Measurements from ENCODE around the gene LRRC9. TPM values are rescaled to one million over a fixed set of nuclear protein-coding genes. Genes with fewer than 3 reads are reported as not detected.

LRRC9 gene
- polyA plus RNA-seq, 1 of the 3 experiments (the other 2 are of a cell fraction): not detected

DNA sequence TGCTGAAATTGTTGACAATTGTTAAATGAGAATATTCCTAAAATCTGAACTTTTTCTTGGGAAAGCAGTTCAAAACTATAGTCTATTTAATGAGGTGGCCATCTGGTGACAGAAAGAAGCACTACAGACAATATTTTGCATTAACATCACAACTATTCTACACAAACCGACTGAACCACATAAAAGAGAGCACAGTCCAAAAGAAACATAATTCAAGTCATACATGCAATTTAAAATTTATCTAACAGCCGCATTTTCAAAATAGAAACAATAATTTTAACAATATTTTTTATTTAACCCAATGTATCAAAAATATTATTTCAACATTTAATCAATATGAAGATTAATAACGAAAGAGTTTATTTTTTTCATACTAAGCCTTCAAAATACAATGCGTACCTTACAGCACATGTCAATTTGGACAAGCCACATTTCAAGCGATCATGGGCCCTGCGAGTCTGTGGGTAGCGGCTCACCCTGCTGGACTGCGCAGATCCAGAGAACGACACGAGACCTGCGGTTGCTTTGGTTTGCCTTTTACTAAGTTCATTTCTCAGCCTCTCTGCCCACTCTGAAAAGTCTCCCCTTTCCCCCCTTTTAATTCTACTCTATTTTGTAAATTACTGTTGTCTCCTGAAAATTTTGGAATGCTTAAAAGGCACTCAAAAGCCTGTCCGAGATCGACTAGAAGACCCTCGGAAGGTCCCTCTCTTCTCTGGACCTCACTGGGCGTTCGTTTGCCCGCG lies 947 bp upstream of the LRRC9 start:
- ChIA-PET CTCF (interaction anchor here (1.0 to 2.2 kb wide), 12 partner anchors 16 to 342 kb away, joined by 3 to 17 read pairs (median 4); partner anchors contain the start of gene RTN1), POLR2A (no interaction called here)
- Histone ChIP-seq H3K79me2 (ENCODE audit: insufficient read depth) (no peaks in the 10 kb centered on the region), H4K20me1 (ENCODE audit: insufficient read depth) (no peaks in the 10 kb centered on the region), H3K4me1 (ENCODE audit: control insufficient read depth in 1 of 2, insufficient read depth in 2 of 2, low read depth in 1 of 2, low read length in 1 of 2) (peaks cover 4% of the 10 kb centered on the region in 2 experiments; a peak in 2 of 4 replicates), H3K27me3 (ENCODE audit: insufficient read depth) (no peaks in the 10 kb centered on the region), H3K9ac (no peak overlapping the region), H3K4me3 (ENCODE audit: low read depth in 2 of 2, low read length in 1 of 2) (peak overlapping the region; percentile 49 to 59), H2AFZ (ENCODE audit: low read depth) (peak overlapping the region; percentile 37; the same call in 1 of the 2 replicates), H3K9me3 (no peaks in the 10 kb centered on the region), H3K36me3 (replicated peaks in 1 of 2; ENCODE audit: control insufficient read depth in 1 of 2, insufficient read depth in 2 of 2, low read length in 1 of 2) (no peaks in the 10 kb centered on the region), H3K27ac (ENCODE audit: low read depth in 2 of 2, low read length in 1 of 2) (no peak overlapping the region), H3K4me2 (peak overlapping the region; percentile 75), H3K9me2 (no peaks in the 10 kb centered on the region), H3F3A (replicated peaks; ENCODE audit: insufficient read depth) (no peaks in the 10 kb centered on the region)
- peak; percentile 56 for DNase-seq
- WGBS (ENCODE audit: low lambda C conversion rate): 3% methylated on average over 18 of the region's 18 CpGs
- peak; percentile 58 for TF ChIP-seq RAD21 (IDR thresholded peaks at IDR 0.05; ENCODE audit: low read length)
- no peak for TF ChIP-seq EZH2phosphoT487 (IDR thresholded peaks at IDR 0.05; ENCODE audit: borderline replicate concordance, low read depth)
- TF ChIP-seq, protein P1, sequence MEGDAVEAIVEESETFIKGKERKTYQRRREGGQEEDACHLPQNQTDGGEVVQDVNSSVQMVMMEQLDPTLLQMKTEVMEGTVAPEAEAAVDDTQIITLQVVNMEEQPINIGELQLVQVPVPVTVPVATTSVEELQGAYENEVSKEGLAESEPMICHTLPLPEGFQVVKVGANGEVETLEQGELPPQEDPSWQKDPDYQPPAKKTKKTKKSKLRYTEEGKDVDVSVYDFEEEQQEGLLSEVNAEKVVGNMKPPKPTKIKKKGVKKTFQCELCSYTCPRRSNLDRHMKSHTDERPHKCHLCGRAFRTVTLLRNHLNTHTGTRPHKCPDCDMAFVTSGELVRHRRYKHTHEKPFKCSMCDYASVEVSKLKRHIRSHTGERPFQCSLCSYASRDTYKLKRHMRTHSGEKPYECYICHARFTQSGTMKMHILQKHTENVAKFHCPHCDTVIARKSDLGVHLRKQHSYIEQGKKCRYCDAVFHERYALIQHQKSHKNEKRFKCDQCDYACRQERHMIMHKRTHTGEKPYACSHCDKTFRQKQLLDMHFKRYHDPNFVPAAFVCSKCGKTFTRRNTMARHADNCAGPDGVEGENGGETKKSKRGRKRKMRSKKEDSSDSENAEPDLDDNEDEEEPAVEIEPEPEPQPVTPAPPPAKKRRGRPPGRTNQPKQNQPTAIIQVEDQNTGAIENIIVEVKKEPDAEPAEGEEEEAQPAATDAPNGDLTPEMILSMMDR (IDR thresholded peaks at IDR 0.05): peak; percentile 65
- TF ChIP-seq SMC3 (IDR thresholded peaks at IDR 0.05; ENCODE audit: low read depth, low read length): peak; percentile 58

DNA sequence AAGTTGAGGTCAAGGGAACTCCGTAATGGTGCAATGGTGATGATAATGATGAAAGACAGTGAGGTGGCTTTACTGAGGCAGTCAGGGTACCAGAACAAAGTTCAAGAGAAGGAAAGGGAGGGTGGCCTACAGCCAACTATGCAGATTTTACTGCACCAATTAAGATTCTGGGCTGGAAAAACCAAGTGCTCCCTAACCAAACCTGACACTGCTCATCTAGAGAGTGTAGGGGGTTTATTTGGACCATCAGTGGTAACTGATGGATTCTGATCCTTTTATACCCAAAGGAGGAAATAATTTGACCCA lies 387 bp downstream of the LRRC9 start:
- no peak for TF ChIP-seq FOSL2 (IDR thresholded peaks at IDR 0.05; ENCODE audit: borderline replicate concordance, low read depth)
- no peak for TF ChIP-seq SMC3 (IDR thresholded peaks at IDR 0.05; ENCODE audit: low read depth, low read length)
- no peak for TF ChIP-seq RXRA (IDR thresholded peaks at IDR 0.05; ENCODE audit: borderline replicate concordance, low read depth)
- TF ChIP-seq, protein P2, sequence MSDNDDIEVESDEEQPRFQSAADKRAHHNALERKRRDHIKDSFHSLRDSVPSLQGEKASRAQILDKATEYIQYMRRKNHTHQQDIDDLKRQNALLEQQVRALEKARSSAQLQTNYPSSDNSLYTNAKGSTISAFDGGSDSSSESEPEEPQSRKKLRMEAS (IDR thresholded peaks at IDR 0.05; ENCODE audit: low read depth): no peak
- H3K9me2 ChIP-seq: no peaks in the 10 kb centered on the region
- DNase-seq: no peak
- no peaks in the 10 kb centered on the region for H3K27me3 ChIP-seq (ENCODE audit: insufficient read depth)
- no peaks in the 10 kb centered on the region for H4K20me1 ChIP-seq (ENCODE audit: insufficient read depth)
- no peaks in the 10 kb centered on the region for H3K79me2 ChIP-seq (ENCODE audit: insufficient read depth)
- H3K4me1 ChIP-seq (ENCODE audit: control insufficient read depth in 1 of 2, insufficient read depth in 2 of 2, low read depth in 1 of 2, low read length in 1 of 2): peaks cover 4% of the 10 kb centered on the region in 2 experiments; a peak in 2 of 4 replicates
- H3K4me3 ChIP-seq (ENCODE audit: low read depth in 2 of 2, low read length in 1 of 2): no peak overlapping the region
- H3K4me2 ChIP-seq: no peak overlapping the region
- H2AFZ ChIP-seq (ENCODE audit: low read depth): no peak overlapping the region
- no peaks in the 10 kb centered on the region for H3K36me3 ChIP-seq (replicated peaks in 1 of 2; ENCODE audit: control insufficient read depth in 1 of 2, insufficient read depth in 2 of 2, low read length in 1 of 2)
- H3K27ac ChIP-seq (ENCODE audit: low read depth in 2 of 2, low read length in 1 of 2): no peak overlapping the region
- ChIA-PET CTCF (interaction anchor here (0.8 to 1.2 kb wide), 6 partner anchors 22 to 343 kb away, joined by 3 to 8 read pairs (median 4); no protein-coding TSS in a partner anchor), POLR2A (no interaction called here)
- no peak overlapping the region for H3K9ac ChIP-seq
- H3K9me3 ChIP-seq: no peaks in the 10 kb centered on the region
- WGBS (ENCODE audit: low lambda C conversion rate): 83% methylated on average over 1 of the region's 1 CpG
- no peaks in the 10 kb centered on the region for H3F3A ChIP-seq (replicated peaks; ENCODE audit: insufficient read depth)

DNA sequence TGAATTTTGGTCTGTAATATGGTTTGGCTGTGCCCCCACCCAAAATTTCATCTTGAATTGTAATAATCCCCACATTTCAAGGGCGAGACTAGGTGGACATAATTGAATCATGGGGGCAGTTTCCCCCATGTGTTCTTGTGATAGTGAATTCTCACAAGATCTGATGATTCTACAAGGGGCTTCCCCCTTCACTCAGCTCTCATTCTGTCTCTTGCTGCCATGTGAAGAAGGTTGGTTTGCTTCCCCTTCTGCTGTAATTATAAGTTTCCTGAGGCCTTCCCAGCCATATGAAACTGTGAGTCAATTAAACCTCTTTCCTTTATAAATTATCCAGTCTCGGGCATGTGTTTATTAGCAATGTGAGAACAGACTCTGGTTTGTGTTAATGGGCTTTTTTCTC lies 5.9 kb downstream of the LRRC9 start:
- no peaks in the 10 kb centered on the region for H3K79me2 ChIP-seq (ENCODE audit: insufficient read depth)
- no peaks in the 10 kb centered on the region for H4K20me1 ChIP-seq (ENCODE audit: insufficient read depth)
- H3K4me3 ChIP-seq (ENCODE audit: low read depth in 2 of 2, low read length in 1 of 2): no peak overlapping the region
- no peaks in the 10 kb centered on the region for H3K9me2 ChIP-seq
- CTCF ChIA-PET: no interaction called here
- no peaks in the 10 kb centered on the region for H3K9me3 ChIP-seq
- no peak overlapping the region for H3K9ac ChIP-seq
- no peaks in the 10 kb centered on the region for H3K4me1 ChIP-seq (ENCODE audit: control insufficient read depth in 1 of 2, insufficient read depth in 2 of 2, low read depth in 1 of 2, low read length in 1 of 2)
- no peaks in the 10 kb centered on the region for H3K36me3 ChIP-seq (replicated peaks in 1 of 2; ENCODE audit: control insufficient read depth in 1 of 2, insufficient read depth in 2 of 2, low read length in 1 of 2)
- H3K27me3 ChIP-seq (ENCODE audit: insufficient read depth): no peaks in the 10 kb centered on the region
- H2AFZ ChIP-seq (ENCODE audit: low read depth): no peak overlapping the region
- no peaks in the 10 kb centered on the region for H3F3A ChIP-seq (replicated peaks; ENCODE audit: insufficient read depth)
- no peak overlapping the region for H3K27ac ChIP-seq (ENCODE audit: low read depth in 2 of 2, low read length in 1 of 2)
- POLR2A ChIA-PET: no interaction called here
- 9% methylated on average over 2 of the region's 2 CpGs for WGBS (ENCODE audit: low lambda C conversion rate)
- no peak for DNase-seq
- H3K4me2 ChIP-seq: no peak overlapping the region
- TF ChIP-seq FOXM1 (IDR thresholded peaks at IDR 0.05; ENCODE audit: low read depth): no peak
- TF ChIP-seq MEF2A (IDR thresholded peaks at IDR 0.05; ENCODE audit: borderline replicate concordance, low read depth): no peak
- TF ChIP-seq RCOR1 (IDR thresholded peaks at IDR 0.05; ENCODE audit: low read length): no peak
- TF ChIP-seq SMC3 (IDR thresholded peaks at IDR 0.05; ENCODE audit: low read depth, low read length): no peak
- TF ChIP-seq, protein P2 (IDR thresholded peaks at IDR 0.05; ENCODE audit: low read depth): no peak
- no peak for TF ChIP-seq MXI1 (IDR thresholded peaks at IDR 0.05; ENCODE audit: low read depth, low read length)
- TF ChIP-seq FOXJ3 (CRISPR knock-in tag; IDR thresholded peaks at IDR 0.05): no peak
- TF ChIP-seq, protein P3, sequence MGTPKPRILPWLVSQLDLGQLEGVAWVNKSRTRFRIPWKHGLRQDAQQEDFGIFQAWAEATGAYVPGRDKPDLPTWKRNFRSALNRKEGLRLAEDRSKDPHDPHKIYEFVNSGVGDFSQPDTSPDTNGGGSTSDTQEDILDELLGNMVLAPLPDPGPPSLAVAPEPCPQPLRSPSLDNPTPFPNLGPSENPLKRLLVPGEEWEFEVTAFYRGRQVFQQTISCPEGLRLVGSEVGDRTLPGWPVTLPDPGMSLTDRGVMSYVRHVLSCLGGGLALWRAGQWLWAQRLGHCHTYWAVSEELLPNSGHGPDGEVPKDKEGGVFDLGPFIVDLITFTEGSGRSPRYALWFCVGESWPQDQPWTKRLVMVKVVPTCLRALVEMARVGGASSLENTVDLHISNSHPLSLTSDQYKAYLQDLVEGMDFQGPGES (IDR thresholded peaks at IDR 0.05; ENCODE audit: low read depth, low read length): no peak
- TF ChIP-seq CHD2 (IDR thresholded peaks at IDR 0.05; ENCODE audit: low read length, partially characterized antibody): no peak
- TF ChIP-seq, protein P4, sequence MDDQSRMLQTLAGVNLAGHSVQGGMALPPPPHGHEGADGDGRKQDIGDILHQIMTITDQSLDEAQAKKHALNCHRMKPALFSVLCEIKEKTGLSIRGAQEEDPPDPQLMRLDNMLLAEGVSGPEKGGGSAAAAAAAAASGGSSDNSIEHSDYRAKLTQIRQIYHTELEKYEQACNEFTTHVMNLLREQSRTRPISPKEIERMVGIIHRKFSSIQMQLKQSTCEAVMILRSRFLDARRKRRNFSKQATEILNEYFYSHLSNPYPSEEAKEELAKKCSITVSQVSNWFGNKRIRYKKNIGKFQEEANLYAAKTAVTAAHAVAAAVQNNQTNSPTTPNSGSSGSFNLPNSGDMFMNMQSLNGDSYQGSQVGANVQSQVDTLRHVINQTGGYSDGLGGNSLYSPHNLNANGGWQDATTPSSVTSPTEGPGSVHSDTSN (IDR thresholded peaks at IDR 0.05): no peak
- TF ChIP-seq JUND (IDR thresholded peaks at IDR 0.05): no peak
- no peak for TF ChIP-seq NRF1 (IDR thresholded peaks at IDR 0.05; ENCODE audit: low read depth, low read length)
- TF ChIP-seq GABPA (IDR thresholded peaks at IDR 0.05; ENCODE audit: low read depth): no peak

All from SK-N-SH (cell line).